ENCODE measurements around the gene TWF2. TPM values are rescaled to one million over a fixed set of nuclear protein-coding genes. Genes with fewer than 3 reads are reported as not detected.
A peak's percentile ranks its signal among the peaks of the same experiment; 100 is the strongest.

Gene TWF2
- total RNA-seq, 4 donors from 2014 or later, result 59.2 to 72.9 (median 60.4) TPM

- TF ChIP-seq EP300 (IDR thresholded peaks at IDR 0.05), result no peak
- no peak for TF ChIP-seq POLR2A (IDR thresholded peaks at IDR 0.05)
- no peak for TF ChIP-seq CTCF (IDR thresholded peaks at IDR 0.05)
- DNase-seq (ENCODE audit: low spot score in 2 of 2), result no peak
- WGBS, 2 donors, result 60 to 63% methylated on average over 8 of the region's 8 CpGs
Observed at GRCh38 chr3:52281981-52282801, 43.2 kb upstream of the TWF2 start.

GRCh38 chr3:52280050-52280461 lies 41.1 kb upstream of the TWF2 start:
- WGBS, 2 donors, result 6 to 24% methylated on average over 6 of the region's 6 CpGs
- H3K9me3 ChIP-seq, result no peaks in the 10 kb centered on the region
- DNase-seq (ENCODE audit: low spot score in 2 of 2), result no peak
- no peak for TF ChIP-seq POLR2A (IDR thresholded peaks at IDR 0.05)
- TF ChIP-seq EP300 (IDR thresholded peaks at IDR 0.05), result peak in 1 of 2 donors; percentile 52
- no peak for TF ChIP-seq CTCF (IDR thresholded peaks at IDR 0.05)
- H3K27me3 ChIP-seq, result no peaks in the 10 kb centered on the region
- H3K27ac ChIP-seq, result peak overlapping the region; percentile 83 to 97 (median 93)
- H3K4me3 ChIP-seq, result peak overlapping the region in 1 of 4 donors; percentile 11
- H3K4me1 ChIP-seq, result peaks cover 0 to 40% (median 26%) of the 10 kb centered on the region in 4 donors
- peaks cover 0 to 19% (median 0%) of the 10 kb centered on the region in 3 donors for H3K36me3 ChIP-seq

More at GRCh38 chr3:52281981-52282801, 43.2 kb upstream of the TWF2 start:
- Histone ChIP-seq H3K4me3 (no peak overlapping the region), H3K36me3 (peaks cover 0 to 19% (median 0%) of the 10 kb centered on the region in 3 donors), H3K27ac (peak overlapping the region in 1 of 4 donors; percentile 29), H3K4me1 (peaks cover 0 to 29% (median 19%) of the 10 kb centered on the region in 4 donors), H3K9me3 (no peaks in the 10 kb centered on the region), H3K27me3 (no peaks in the 10 kb centered on the region)

- Histone ChIP-seq H3K27ac (peak overlapping the region; percentile 83 to 97 (median 93)), H3K9me3 (no peaks in the 10 kb centered on the region), H3K27me3 (no peaks in the 10 kb centered on the region), H3K4me3 (peak overlapping the region in 2 of 4 donors; percentile 11 to 94), H3K36me3 (peaks cover 0 to 19% (median 0%) of the 10 kb centered on the region in 3 donors), H3K4me1 (peaks cover 0 to 44% (median 28%) of the 10 kb centered on the region in 4 donors)
- TF ChIP-seq EP300 (IDR thresholded peaks at IDR 0.05) (no peak), CTCF (IDR thresholded peaks at IDR 0.05) (no peak), POLR2A (IDR thresholded peaks at IDR 0.05) (no peak)
- WGBS, 2 donors, result 13 to 17% methylated on average over 2 of the region's 2 CpGs
- DNase-seq (ENCODE audit: low spot score in 2 of 2), result no peak
Observed at GRCh38 chr3:52279596-52279995, 40.6 kb upstream of the TWF2 start.

GRCh38 chr3:52278510-52279069 lies 39.6 kb upstream of the TWF2 start, which contains the start of gene WDR82:
WDR82 (minus strand) TSS chr3:52278649; CDS start chr3:52278361, 288 bp downstream.
- Histone ChIP-seq H3K9me3 (no peaks in the 10 kb centered on the region), H3K4me3 (peak within 1 kb of the TSS; percentile 60 to 94 (median 82)), H3K36me3 (peaks cover 0 to 17% (median 0%) of the 10 kb centered on the region in 3 donors), H3K4me1 (peaks cover 0 to 54% (median 28%) of the 10 kb centered on the region in 4 donors), H3K27ac (peak within 1 kb of the TSS; percentile 83 to 97 (median 93)), H3K27me3 (no peaks in the 10 kb centered on the region)
- peak; percentile 94 to 96 for DNase-seq (ENCODE audit: low spot score in 2 of 2)
- TF ChIP-seq CTCF (IDR thresholded peaks at IDR 0.05), result peak; percentile 34 to 73 (median 44)
- TF ChIP-seq POLR2A (IDR thresholded peaks at IDR 0.05), result peak; percentile 71 to 94
- TF ChIP-seq EP300 (IDR thresholded peaks at IDR 0.05), result peak in 1 of 2 donors; percentile 97
- WGBS, 2 donors, result 0% methylated on average over 21 to 43 of the region's 58 CpGs

Measured in tibial nerve (tissue), 4 donors.